Liver (tissue), 3 donors: Measurements from ENCODE around the gene HVCN1.

Source experiments
- CTCF ChIP-seq: fragments of 150-350 bp; IDR thresholded peaks from 2 replicates; pipeline ENCODE4 v1.5.1; 2017; ENCODE audit warnings: improper control_type of control experiment, low read depth, low read length; ENCODE audit not compliant: missing input control
- RAD21 ChIP-seq, 2 donors: IDR thresholded peaks; 2 replicates each; pipeline ENCODE4 v1.6.1; 2016; ENCODE audit warnings: antibody characterized with exemption in 2 of 2, mild to moderate bottlenecking in 2 of 2
- REST ChIP-seq: IDR thresholded peaks from 2 replicates; pipeline ENCODE4 v1.6.1; 2016; ENCODE audit warnings: antibody characterized with exemption, mild to moderate bottlenecking
- donor health status: healthy.
- donor health status: healthy.

GRCh38 chr12:110667671-110668070, 21.2 kb downstream of the HVCN1 start:
- TF ChIP-seq CTCF = no peak
- TF ChIP-seq RAD21 (IDR thresholded peaks at IDR 0.05) = no peak
- no peak for TF ChIP-seq REST
